ENCODE measurements around the gene LRP8. TPM values are rescaled to one million over a fixed set of nuclear protein-coding genes. Genes with fewer than 3 reads are reported as not detected.
A peak's percentile ranks its signal among the peaks of the same experiment; 100 is the strongest.

The LRP8 gene
- total RNA-seq, 2 experiments from 2014 or later: 51.8 to 56.6 TPM

- no peak overlapping the region for H3K27ac Mint-ChIP-seq
- ChIA-PET CTCF (interaction anchor here (1.3 kb wide), 1 partner anchor 10 kb away, joined by 7 read pairs; no protein-coding TSS in a partner anchor), POLR2A (no interaction called here)
- H3K9me3 Mint-ChIP-seq: no peaks in the 10 kb centered on the region
- no peak for DNase-seq
- peaks cover 17% of the 10 kb centered on the region for H3K4me1 Mint-ChIP-seq
- H3K4me3 Mint-ChIP-seq: no peak overlapping the region
- no peaks in the 10 kb centered on the region for H3K27me3 Mint-ChIP-seq
- H3K36me3 Mint-ChIP-seq (ENCODE audit: low read depth): peaks cover 3% of the 10 kb centered on the region
These were observed 14.3 kb downstream of the LRP8 start for GRCh38 chr1:53313556-53313955.

GRCh38 chr1:53311702-53312305 is 16.1 kb downstream of the LRP8 start:
- POLR2A ChIA-PET: no interaction called here
- DNase-seq: no peak
- H3K9me3 Mint-ChIP-seq: no peaks in the 10 kb centered on the region
- no peaks in the 10 kb centered on the region for H3K36me3 Mint-ChIP-seq (ENCODE audit: low read depth)
- H3K4me1 Mint-ChIP-seq: peaks cover 19% of the 10 kb centered on the region
- H3K4me3 Mint-ChIP-seq: no peak overlapping the region
- CTCF ChIA-PET: no interaction called here
- H3K27ac Mint-ChIP-seq: peak overlapping the region; percentile 62
- no peaks in the 10 kb centered on the region for H3K27me3 Mint-ChIP-seq

- H3K27ac Mint-ChIP-seq: peak overlapping the region; percentile 62
- peaks cover 24% of the 10 kb centered on the region for H3K4me1 Mint-ChIP-seq
- POLR2A ChIA-PET: no interaction called here
- CTCF ChIA-PET: interaction anchor here (1.0 kb wide), 1 partner anchor 32 kb away, joined by 5 read pairs; no protein-coding TSS in a partner anchor
- H3K36me3 Mint-ChIP-seq (ENCODE audit: low read depth): peaks cover under 1% of the 10 kb centered on the region
- no peaks in the 10 kb centered on the region for H3K27me3 Mint-ChIP-seq
- H3K9me3 Mint-ChIP-seq: no peaks in the 10 kb centered on the region
- DNase-seq: no peak
- no peak overlapping the region for H3K4me3 Mint-ChIP-seq
These were observed 16.8 kb downstream of the LRP8 start for GRCh38 chr1:53310847-53311681.

GRCh38 chr1:53309802-53310201 is 18.1 kb downstream of the LRP8 start:
- Mint-ChIP-seq H3K4me1 (peaks cover 24% of the 10 kb centered on the region), H3K27me3 (no peaks in the 10 kb centered on the region), H3K9me3 (no peaks in the 10 kb centered on the region), H3K27ac (no peak overlapping the region), H3K36me3 (ENCODE audit: low read depth) (peaks cover 3% of the 10 kb centered on the region), H3K4me3 (no peak overlapping the region)
- CTCF ChIA-PET: no interaction called here
- DNase-seq: no peak
- POLR2A ChIA-PET: no interaction called here

- peaks cover 22% of the 10 kb centered on the region for H3K4me1 Mint-ChIP-seq
- no peak overlapping the region for H3K27ac Mint-ChIP-seq
- peaks cover 3% of the 10 kb centered on the region for H3K36me3 Mint-ChIP-seq (ENCODE audit: low read depth)
- no peak for DNase-seq
- POLR2A ChIA-PET: no interaction called here
- H3K4me3 Mint-ChIP-seq: no peak overlapping the region
- no peaks in the 10 kb centered on the region for H3K27me3 Mint-ChIP-seq
- no peaks in the 10 kb centered on the region for H3K9me3 Mint-ChIP-seq
- CTCF ChIA-PET: no interaction called here
These were observed 19.4 kb downstream of the LRP8 start for GRCh38 chr1:53308506-53308905.

- H3K27me3 Mint-ChIP-seq: no peaks in the 10 kb centered on the region
- peaks cover 21% of the 10 kb centered on the region for H3K4me1 Mint-ChIP-seq
- H3K4me3 Mint-ChIP-seq: no peak overlapping the region
- H3K9me3 Mint-ChIP-seq: no peaks in the 10 kb centered on the region
- ChIA-PET POLR2A (no interaction called here), CTCF (no interaction called here)
- no peak for DNase-seq
- peaks cover 3% of the 10 kb centered on the region for H3K36me3 Mint-ChIP-seq (ENCODE audit: low read depth)
- peak overlapping the region; percentile 21 for H3K27ac Mint-ChIP-seq
These were observed 20.8 kb downstream of the LRP8 start for GRCh38 chr1:53307037-53307436.

GRCh38 chr1:53306168-53306567 is 21.7 kb downstream of the LRP8 start:
- Mint-ChIP-seq H3K4me3 (no peak overlapping the region), H3K27me3 (no peaks in the 10 kb centered on the region), H3K9me3 (no peaks in the 10 kb centered on the region), H3K4me1 (peaks cover 18% of the 10 kb centered on the region), H3K36me3 (ENCODE audit: low read depth) (peaks cover 3% of the 10 kb centered on the region), H3K27ac (peak overlapping the region; percentile 69)
- DNase-seq: no peak
- CTCF ChIA-PET: interaction anchor here (0.5 to 1.1 kb wide), 3 partner anchors 10 to 444 kb away, joined by 3 read pairs; no protein-coding TSS in a partner anchor
- POLR2A ChIA-PET: no interaction called here

- peaks cover 18% of the 10 kb centered on the region for H3K4me1 Mint-ChIP-seq
- peaks cover 3% of the 10 kb centered on the region for H3K36me3 Mint-ChIP-seq (ENCODE audit: low read depth)
- POLR2A ChIA-PET: no interaction called here
- H3K4me3 Mint-ChIP-seq: no peak overlapping the region
- no peak for DNase-seq
- CTCF ChIA-PET: interaction anchor here (0.7 to 1.1 kb wide), 2 partner anchors 11 to 68 kb away, joined by 3 read pairs; no protein-coding TSS in a partner anchor
- peak overlapping the region; percentile 69 for H3K27ac Mint-ChIP-seq
- no peaks in the 10 kb centered on the region for H3K27me3 Mint-ChIP-seq
- no peaks in the 10 kb centered on the region for H3K9me3 Mint-ChIP-seq
These were observed 22.2 kb downstream of the LRP8 start for GRCh38 chr1:53305650-53306049.

- Mint-ChIP-seq H3K27me3 (no peaks in the 10 kb centered on the region), H3K4me1 (peaks cover 15% of the 10 kb centered on the region), H3K36me3 (ENCODE audit: low read depth) (peaks cover 3% of the 10 kb centered on the region), H3K27ac (peak overlapping the region; percentile 60), H3K9me3 (no peaks in the 10 kb centered on the region), H3K4me3 (no peak overlapping the region)
- POLR2A ChIA-PET: no interaction called here
- CTCF ChIA-PET: interaction anchor here (1.2 to 2.4 kb wide), 2 partner anchors 9 to 19 kb away, joined by 4 to 7 read pairs; no protein-coding TSS in a partner anchor
- no peak for DNase-seq
These were observed 23.3 kb downstream of the LRP8 start for GRCh38 chr1:53304527-53304926.

- Mint-ChIP-seq H3K9me3 (no peaks in the 10 kb centered on the region), H3K4me3 (no peak overlapping the region), H3K36me3 (ENCODE audit: low read depth) (peaks cover 3% of the 10 kb centered on the region), H3K27me3 (no peaks in the 10 kb centered on the region), H3K27ac (no peak overlapping the region), H3K4me1 (peaks cover 15% of the 10 kb centered on the region)
- no peak for DNase-seq
- POLR2A ChIA-PET: no interaction called here
- CTCF ChIA-PET: interaction anchor here (0.8 to 2.4 kb wide), 3 partner anchors 8 to 20 kb away, joined by 3 to 7 read pairs (median 4); no protein-coding TSS in a partner anchor
These were observed 23.9 kb downstream of the LRP8 start for GRCh38 chr1:53303726-53304515.

GRCh38 chr1:53303243-53303642 is 24.6 kb downstream of the LRP8 start:
- H3K27me3 Mint-ChIP-seq: no peaks in the 10 kb centered on the region
- H3K27ac Mint-ChIP-seq: no peak overlapping the region
- POLR2A ChIA-PET: interaction anchor here (0.6 kb wide), 1 partner anchor 11 kb away, joined by 4 read pairs; no protein-coding TSS in a partner anchor
- peaks cover 3% of the 10 kb centered on the region for H3K36me3 Mint-ChIP-seq (ENCODE audit: low read depth)
- CTCF ChIA-PET: interaction anchor here (1.2 to 2.4 kb wide), 2 partner anchors 15 to 21 kb away, joined by 4 to 7 read pairs; no protein-coding TSS in a partner anchor
- peaks cover 18% of the 10 kb centered on the region for H3K4me1 Mint-ChIP-seq
- H3K9me3 Mint-ChIP-seq: no peaks in the 10 kb centered on the region
- DNase-seq: no peak
- H3K4me3 Mint-ChIP-seq: no peak overlapping the region

GRCh38 chr1:53299233-53299632 is 28.6 kb downstream of the LRP8 start:
- no peaks in the 10 kb centered on the region for H3K36me3 Mint-ChIP-seq (ENCODE audit: low read depth)
- DNase-seq: no peak
- H3K9me3 Mint-ChIP-seq: no peaks in the 10 kb centered on the region
- ChIA-PET POLR2A (no interaction called here), CTCF (no interaction called here)
- H3K4me3 Mint-ChIP-seq: no peak overlapping the region
- H3K27ac Mint-ChIP-seq: no peak overlapping the region
- peaks cover 18% of the 10 kb centered on the region for H3K4me1 Mint-ChIP-seq
- H3K27me3 Mint-ChIP-seq: no peaks in the 10 kb centered on the region
